Measurements from ENCODE around the gene VAMP1.

DNA sequence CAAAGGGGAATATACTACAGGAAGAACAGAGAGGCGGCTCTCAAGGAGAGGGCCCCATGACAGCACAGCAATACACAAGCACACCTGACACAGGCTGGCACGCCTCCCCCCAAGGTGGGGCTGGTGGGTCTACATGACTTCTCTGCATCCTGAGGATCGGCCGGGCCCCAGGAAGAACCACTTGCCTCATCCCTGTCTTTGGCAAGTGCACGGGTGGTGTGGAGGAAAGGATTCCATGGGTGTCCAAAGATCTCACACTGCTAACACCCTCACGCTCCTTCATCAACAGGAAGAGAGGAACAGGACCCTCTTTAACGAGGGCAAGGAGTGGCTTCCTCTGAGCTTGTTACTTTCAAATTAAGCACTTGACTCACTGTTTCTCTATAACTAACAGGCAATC lies 7.3 kb downstream of the VAMP1 start:
- TF ChIP-seq NFE2L2 (IDR thresholded peaks at IDR 0.05; ENCODE audit: low read depth, low read length) = no peak
- TF ChIP-seq, protein P1, sequence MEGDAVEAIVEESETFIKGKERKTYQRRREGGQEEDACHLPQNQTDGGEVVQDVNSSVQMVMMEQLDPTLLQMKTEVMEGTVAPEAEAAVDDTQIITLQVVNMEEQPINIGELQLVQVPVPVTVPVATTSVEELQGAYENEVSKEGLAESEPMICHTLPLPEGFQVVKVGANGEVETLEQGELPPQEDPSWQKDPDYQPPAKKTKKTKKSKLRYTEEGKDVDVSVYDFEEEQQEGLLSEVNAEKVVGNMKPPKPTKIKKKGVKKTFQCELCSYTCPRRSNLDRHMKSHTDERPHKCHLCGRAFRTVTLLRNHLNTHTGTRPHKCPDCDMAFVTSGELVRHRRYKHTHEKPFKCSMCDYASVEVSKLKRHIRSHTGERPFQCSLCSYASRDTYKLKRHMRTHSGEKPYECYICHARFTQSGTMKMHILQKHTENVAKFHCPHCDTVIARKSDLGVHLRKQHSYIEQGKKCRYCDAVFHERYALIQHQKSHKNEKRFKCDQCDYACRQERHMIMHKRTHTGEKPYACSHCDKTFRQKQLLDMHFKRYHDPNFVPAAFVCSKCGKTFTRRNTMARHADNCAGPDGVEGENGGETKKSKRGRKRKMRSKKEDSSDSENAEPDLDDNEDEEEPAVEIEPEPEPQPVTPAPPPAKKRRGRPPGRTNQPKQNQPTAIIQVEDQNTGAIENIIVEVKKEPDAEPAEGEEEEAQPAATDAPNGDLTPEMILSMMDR (conservative IDR thresholded peaks at IDR 0.05; ENCODE audit: low read depth, low read length) = no peak
- TF ChIP-seq BHLHE40 (IDR thresholded peaks at IDR 0.05; ENCODE audit: low read depth, low read length) = no peak
- no peak for TF ChIP-seq SMC3 (IDR thresholded peaks at IDR 0.05; ENCODE audit: low read depth, low read length)
- TF ChIP-seq, protein P2, sequence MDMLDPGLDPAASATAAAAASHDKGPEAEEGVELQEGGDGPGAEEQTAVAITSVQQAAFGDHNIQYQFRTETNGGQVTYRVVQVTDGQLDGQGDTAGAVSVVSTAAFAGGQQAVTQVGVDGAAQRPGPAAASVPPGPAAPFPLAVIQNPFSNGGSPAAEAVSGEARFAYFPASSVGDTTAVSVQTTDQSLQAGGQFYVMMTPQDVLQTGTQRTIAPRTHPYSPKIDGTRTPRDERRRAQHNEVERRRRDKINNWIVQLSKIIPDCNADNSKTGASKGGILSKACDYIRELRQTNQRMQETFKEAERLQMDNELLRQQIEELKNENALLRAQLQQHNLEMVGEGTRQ (IDR thresholded peaks at IDR 0.05; ENCODE audit: low read depth, low read length) = no peak
- TF ChIP-seq POLR2A (IDR thresholded peaks at IDR 0.05; ENCODE audit: low read depth, low read length) = no peak
- TF ChIP-seq, protein P3, sequence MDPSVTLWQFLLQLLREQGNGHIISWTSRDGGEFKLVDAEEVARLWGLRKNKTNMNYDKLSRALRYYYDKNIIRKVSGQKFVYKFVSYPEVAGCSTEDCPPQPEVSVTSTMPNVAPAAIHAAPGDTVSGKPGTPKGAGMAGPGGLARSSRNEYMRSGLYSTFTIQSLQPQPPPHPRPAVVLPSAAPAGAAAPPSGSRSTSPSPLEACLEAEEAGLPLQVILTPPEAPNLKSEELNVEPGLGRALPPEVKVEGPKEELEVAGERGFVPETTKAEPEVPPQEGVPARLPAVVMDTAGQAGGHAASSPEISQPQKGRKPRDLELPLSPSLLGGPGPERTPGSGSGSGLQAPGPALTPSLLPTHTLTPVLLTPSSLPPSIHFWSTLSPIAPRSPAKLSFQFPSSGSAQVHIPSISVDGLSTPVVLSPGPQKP (IDR thresholded peaks at IDR 0.05; ENCODE audit: borderline replicate concordance, low read depth, low read length) = no peak
- no peak for TF ChIP-seq RCOR1 (IDR thresholded peaks at IDR 0.05; ENCODE audit: insufficient replicate concordance, low read length)
